A549 (cell line): ENCODE data around the gene HDDC2. TPM values are rescaled to one million over a fixed set of nuclear protein-coding genes. Genes with fewer than 3 reads are reported as not detected.
A peak's percentile ranks its signal among the peaks of the same experiment; 100 is the strongest.

Experiments
- ATAC-seq, 2 experiments: fragments of 200-7000 bp in 1 of 2; fragments of >200 bp in 1 of 2; cut with Nextera tagmentation in 1 of 2; cut with Tn5 transposase in 1 of 2; 3 replicates each; pipeline versions ENCODE4 v1.8.0 to v1.9.1; 2018 to 2020; ENCODE audit warnings: mild to moderate bottlenecking in 1 of 2, moderate library complexity in 1 of 2
- CTCF ChIA-PET: fragments of 300-600 bp; sonication (Branson Sonifier 250); formaldehyde crosslinking; extraction: SDS; loops from one replicate; lab custom pipeline; 2021; ENCODE audit warnings: antibody characterized with exemption, inconsistent platforms; lab: Yijun Ruan, JAX
- POLR2A ChIA-PET: fragments of 350-600 bp; formaldehyde crosslinking; extraction: SDS; loops from one replicate; lab custom pipeline; 2021; ENCODE audit warnings: antibody characterized with exemption, inconsistent platforms; lab: Yijun Ruan, JAX
- DNase-seq, 2 experiments: peaks; one replicate each; pipeline versions ENCODE4 v3.0.0 to v3.0.0-alpha.2; 2011 to 2016; ENCODE audit warnings: low read depth in 1 of 2, low spot score in 1 of 2
- FAIRE-seq: peaks from 2 replicates; lab custom pipeline; 2011; peaks lifted over from hg19 to GRCh38; lab: Jason Lieb, UNC
- H3K27ac ChIP-seq, 2 experiments: fragments of >200 bp; sonication (Bioruptor Twin); formaldehyde crosslinking; 3 replicates each; pipeline ENCODE4 v1.5.1; 2016 to 2017
- H3K4me1 ChIP-seq: fragments of >200 bp; sonication (Bioruptor Twin); formaldehyde crosslinking; 3 replicates; pipeline ENCODE4 v1.6.1; 2016
- H3K4me2 ChIP-seq: fragments of >200 bp; sonication (Bioruptor Twin); formaldehyde crosslinking; 3 replicates; pipeline ENCODE4 v1.6.1; 2016
- H3K4me3 ChIP-seq: fragments of >200 bp; sonication (Bioruptor Twin); formaldehyde crosslinking; 3 replicates; pipeline ENCODE4 v1.5.1; 2016
- H3K9me3 ChIP-seq: fragments of >200 bp; sonication (Bioruptor Twin); formaldehyde crosslinking; 3 replicates; pipeline ENCODE4 v1.6.1; 2016
- CHD2 ChIP-seq: fragments of 150-350 bp; IDR thresholded peaks from 2 replicates; pipeline ENCODE4 v1.6.1; 2014; ENCODE audit warnings: low read length; ENCODE audit not compliant: partially characterized antibody
- CHD4 ChIP-seq: fragments of 200-600 bp; sonication (generic); IDR thresholded peaks from 2 replicates; pipeline ENCODE4 v1.6.1; 2016; ENCODE audit warnings: antibody characterized with exemption, mild to moderate bottlenecking, borderline replicate concordance
- FOSB ChIP-seq: fragments of 250-450 bp; sonication (Bioruptor Pico); IDR thresholded peaks from 2 replicates; pipeline ENCODE4 v1.5.0; 2020; ENCODE audit warnings: mild to moderate bottlenecking, moderate library complexity
- FOSL2 ChIP-seq, 2 experiments: fragments of 450-650 bp in 1 of 2; fragments of >200 bp in 1 of 2; sonication (Bioruptor Twin) in 1 of 2; formaldehyde crosslinking; IDR thresholded peaks; 2 replicates each; pipeline versions ENCODE4 v1.5.0 to v1.6.1; 2016 to 2020; ENCODE audit warnings: mild to moderate bottlenecking in 1 of 2, moderate library complexity in 1 of 2
- HDAC2 ChIP-seq: fragments of 200-600 bp; sonication (generic); IDR thresholded peaks from 2 replicates; pipeline ENCODE4 v1.6.1; 2016
- JUN ChIP-seq, 2 experiments: fragments of >200 bp; sonication (Bioruptor Twin); formaldehyde crosslinking; IDR thresholded peaks; 2 replicates in 1 of 2; 3 replicates in 1 of 2; pipeline ENCODE4 v1.6.1; 2016 to 2017
- JUNB ChIP-seq: fragments of >200 bp; sonication (Bioruptor Twin); formaldehyde crosslinking; IDR thresholded peaks from 2 replicates; pipeline ENCODE4 v1.6.1; 2016
- MAFK ChIP-seq: fragments of 450-650 bp; IDR thresholded peaks from 2 replicates; pipeline ENCODE4 v1.6.1; 2014; ENCODE audit not compliant: partially characterized antibody
- MYC ChIP-seq: IDR thresholded peaks from 2 replicates; pipeline ENCODE4 v1.6.1; 2012; ENCODE audit warnings: mild to moderate bottlenecking, inconsistent platforms, low read length, improper control_type of control experiment, borderline replicate concordance
- NPAS2 ChIP-seq: fragments of 250-450 bp; sonication (Bioruptor Pico); IDR thresholded peaks from 2 replicates; pipeline ENCODE4 v1.8.0; 2022; ENCODE audit warnings: mild to moderate bottlenecking, moderate library complexity, borderline replicate concordance
- POLR2A ChIP-seq: IDR thresholded peaks from 2 replicates; pipeline ENCODE4 v1.6.1; 2012; ENCODE audit warnings: mild to moderate bottlenecking, low read length
- POLR2AphosphoS2 ChIP-seq: conservative IDR thresholded peaks from 2 replicates; pipeline ENCODE4 v1.6.1; 2012; ENCODE audit warnings: low read length, improper control_type of control experiment, inconsistent platforms
- RFX5 ChIP-seq: fragments of 450-650 bp; IDR thresholded peaks from 2 replicates; pipeline ENCODE4 v1.7.1; 2014; ENCODE audit warnings: antibody characterized with exemption, mild to moderate bottlenecking, moderate library complexity
- SREBF2 ChIP-seq: fragments of 450-650 bp; IDR thresholded peaks from 2 replicates; pipeline ENCODE4 v1.6.1; 2014; ENCODE audit warnings: mild to moderate bottlenecking, moderate library complexity
- TFCP2L1 ChIP-seq: fragments of 250-450 bp; sonication (Bioruptor Pico); IDR thresholded peaks from 2 replicates; pipeline ENCODE4 v1.5.0; 2021; ENCODE audit warnings: mild to moderate bottlenecking
- ZC3H11A ChIP-seq: fragments of 450-650 bp; IDR thresholded peaks from 2 replicates; pipeline ENCODE4 v1.6.1; 2014; ENCODE audit warnings: antibody characterized with exemption, mild to moderate bottlenecking
- ZSCAN20 ChIP-seq: fragments of 250-450 bp; sonication (Bioruptor Pico); IDR thresholded peaks from 2 replicates; pipeline ENCODE4 v1.8.0; 2022; ENCODE audit warnings: mild to moderate bottlenecking, moderate library complexity
- WGBS: methylation state at CpG from one replicate; pipeline ENCODE4 v1.1.6; 2017; ENCODE audit errors: missing lambda C conversion rate; 5-methylcytosine and 5-hydroxymethylcytosine counted together
- polyA plus RNA-seq, 4 experiments: library from polyadenylated mRNA; depleted of rRNA in 3 of 4; stranded (reverse); fragments of >200 nt; fragmentation: RNase III in 1 of 4; extraction: RNeasy Plus Mini Kit Qiagen cat#74134 plus additional on column Dnase treatment in 1 of 4; gene quantifications; 2 replicates in 3 of 4; 3 replicates in 1 of 4; pipeline ENCODE4 v1.2.3, GENCODE V29; 2011 to 2017
- TF ChIP-seq, protein P1 (sequence below): IDR thresholded peaks from 2 replicates; pipeline ENCODE4 v1.6.1; 2012; ENCODE audit warnings: low read depth, borderline replicate concordance
- TF ChIP-seq, protein P2 (sequence below): fragments of >200 bp; sonication (Bioruptor Twin); formaldehyde crosslinking; IDR thresholded peaks from 3 replicates; pipeline ENCODE4 v1.6.1; 2016
- TF ChIP-seq, protein P3 (sequence below): fragments of 450-650 bp; IDR thresholded peaks from 2 replicates; pipeline ENCODE4 v1.6.1; 2014; ENCODE audit warnings: antibody characterized with exemption
- TF ChIP-seq, protein P4 (sequence below): IDR thresholded peaks from 2 replicates; pipeline ENCODE4 v1.6.1; 2012
- TF ChIP-seq, protein P5 (sequence below): fragments of >200 bp; sonication (Bioruptor Twin); formaldehyde crosslinking; IDR thresholded peaks from 2 replicates; pipeline ENCODE4 v1.6.1; 2016

Gene HDDC2
- polyA plus RNA-seq, 2 of the 4 experiments (the other 2 are of a cell fraction) = 107 to 216 TPM

DNA sequence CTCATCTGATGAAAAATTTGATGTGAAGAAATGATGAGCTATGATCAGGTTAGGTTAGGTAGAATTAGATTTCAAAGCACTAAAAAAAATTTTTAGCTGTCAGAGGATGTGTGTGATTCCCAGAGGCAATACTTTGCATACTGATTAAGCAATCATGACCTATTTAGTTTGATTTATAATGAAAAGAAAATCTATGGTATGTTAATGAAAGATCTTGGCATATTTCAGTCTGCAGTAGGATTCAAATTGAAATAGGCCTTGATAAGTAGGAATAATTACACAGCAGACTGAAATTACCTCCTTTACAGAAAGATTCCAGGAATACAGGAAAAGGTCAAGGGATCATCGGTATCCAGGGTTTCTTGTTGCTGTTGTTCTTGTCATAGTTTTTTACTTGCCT lies 69.3 kb downstream of the HDDC2 start:
- 89% methylated on average over 1 of the region's 1 CpG for WGBS
- Histone ChIP-seq H3K4me1 (peaks cover 36% of the 10 kb centered on the region), H3K4me3 (no peak overlapping the region), H3K9me3 (no peaks in the 10 kb centered on the region)
- ATAC-seq = no peak
- no peak for FAIRE-seq
- no peak for TF ChIP-seq FOSL2 (IDR thresholded peaks at IDR 0.05)
- no peak for TF ChIP-seq FOSL2 (CRISPR knock-in tag; IDR thresholded peaks at IDR 0.05)
- no peak for TF ChIP-seq POLR2A
- no peak for TF ChIP-seq MYC
- no peak for TF ChIP-seq SREBF2
- TF ChIP-seq, protein P1, sequence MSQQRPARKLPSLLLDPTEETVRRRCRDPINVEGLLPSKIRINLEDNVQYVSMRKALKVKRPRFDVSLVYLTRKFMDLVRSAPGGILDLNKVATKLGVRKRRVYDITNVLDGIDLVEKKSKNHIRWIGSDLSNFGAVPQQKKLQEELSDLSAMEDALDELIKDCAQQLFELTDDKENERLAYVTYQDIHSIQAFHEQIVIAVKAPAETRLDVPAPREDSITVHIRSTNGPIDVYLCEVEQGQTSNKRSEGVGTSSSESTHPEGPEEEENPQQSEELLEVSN = no peak
- no peak for TF ChIP-seq FOSB
- no peak for TF ChIP-seq JUN (IDR thresholded peaks at IDR 0.05)
- no peak for TF ChIP-seq JUNB
- TF ChIP-seq, all 56 proteins: peak for 0
- ChIA-PET POLR2A (no interaction called here), CTCF (no interaction called here)
- H3K4me2 ChIP-seq = no peak overlapping the region
- H3K27ac ChIP-seq = no peak overlapping the region
- DNase-seq = no peak

DNA sequence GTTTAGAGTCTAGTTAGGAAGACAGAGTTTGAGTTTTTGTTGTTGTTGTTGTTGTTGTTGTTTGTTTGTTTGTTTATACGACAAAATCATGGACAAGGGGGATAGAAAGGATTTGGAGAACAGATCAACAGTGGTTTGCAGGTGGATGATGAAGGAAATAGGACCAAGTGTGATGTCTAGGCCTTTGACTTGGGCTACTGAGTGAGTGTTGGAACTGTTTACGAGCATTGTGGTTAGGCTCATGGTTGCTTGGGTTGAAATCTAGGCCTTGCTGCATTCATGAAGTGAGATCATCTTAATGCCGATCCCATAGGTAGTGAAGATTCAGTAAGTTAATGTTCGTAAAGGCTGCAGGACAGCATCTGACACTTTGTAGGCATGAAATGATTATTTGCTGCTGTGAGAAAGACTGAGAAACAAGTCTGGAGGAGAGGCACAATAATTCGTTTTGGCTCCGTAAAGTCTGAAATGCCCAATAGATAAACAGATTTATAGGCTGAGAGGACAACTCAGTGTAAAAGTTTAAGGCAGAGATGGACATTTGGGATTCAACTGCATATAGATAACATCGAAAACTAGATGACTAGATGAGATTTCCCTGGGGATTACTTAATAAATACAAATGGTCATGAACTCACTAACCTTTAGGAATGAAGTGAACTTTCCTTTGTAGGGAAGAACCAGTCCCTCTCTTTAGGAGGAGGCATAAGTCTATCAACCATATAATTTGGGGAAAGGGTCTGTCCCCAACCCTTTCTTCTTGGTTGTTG lies 70.0 kb downstream of the HDDC2 start:
- CTCF ChIA-PET = no interaction called here
- no peak for DNase-seq
- no peak overlapping the region for H3K4me2 ChIP-seq
- no peak overlapping the region for H3K4me3 ChIP-seq
- peaks cover 29% of the 10 kb centered on the region for H3K4me1 ChIP-seq
- WGBS = 83% methylated on average over 7 of the region's 7 CpGs
- no peak for ATAC-seq
- TF ChIP-seq CHD4 (no peak), SREBF2 (no peak), POLR2A (no peak), RFX5 (no peak), NPAS2 (no peak), CHD2 (no peak), TFCP2L1 (CRISPR knock-in tag) (no peak), ZC3H11A (no peak), HDAC2 (no peak), ZSCAN20 (CRISPR knock-in tag) (no peak)
- TF ChIP-seq, protein P2, sequence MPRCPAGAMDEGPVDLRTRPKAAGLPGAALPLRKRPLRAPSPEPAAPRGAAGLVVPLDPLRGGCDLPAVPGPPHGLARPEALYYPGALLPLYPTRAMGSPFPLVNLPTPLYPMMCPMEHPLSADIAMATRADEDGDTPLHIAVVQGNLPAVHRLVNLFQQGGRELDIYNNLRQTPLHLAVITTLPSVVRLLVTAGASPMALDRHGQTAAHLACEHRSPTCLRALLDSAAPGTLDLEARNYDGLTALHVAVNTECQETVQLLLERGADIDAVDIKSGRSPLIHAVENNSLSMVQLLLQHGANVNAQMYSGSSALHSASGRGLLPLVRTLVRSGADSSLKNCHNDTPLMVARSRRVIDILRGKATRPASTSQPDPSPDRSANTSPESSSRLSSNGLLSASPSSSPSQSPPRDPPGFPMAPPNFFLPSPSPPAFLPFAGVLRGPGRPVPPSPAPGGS = no peak
- TF ChIP-seq, protein P3, sequence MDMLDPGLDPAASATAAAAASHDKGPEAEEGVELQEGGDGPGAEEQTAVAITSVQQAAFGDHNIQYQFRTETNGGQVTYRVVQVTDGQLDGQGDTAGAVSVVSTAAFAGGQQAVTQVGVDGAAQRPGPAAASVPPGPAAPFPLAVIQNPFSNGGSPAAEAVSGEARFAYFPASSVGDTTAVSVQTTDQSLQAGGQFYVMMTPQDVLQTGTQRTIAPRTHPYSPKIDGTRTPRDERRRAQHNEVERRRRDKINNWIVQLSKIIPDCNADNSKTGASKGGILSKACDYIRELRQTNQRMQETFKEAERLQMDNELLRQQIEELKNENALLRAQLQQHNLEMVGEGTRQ = no peak
- TF ChIP-seq, protein P4, sequence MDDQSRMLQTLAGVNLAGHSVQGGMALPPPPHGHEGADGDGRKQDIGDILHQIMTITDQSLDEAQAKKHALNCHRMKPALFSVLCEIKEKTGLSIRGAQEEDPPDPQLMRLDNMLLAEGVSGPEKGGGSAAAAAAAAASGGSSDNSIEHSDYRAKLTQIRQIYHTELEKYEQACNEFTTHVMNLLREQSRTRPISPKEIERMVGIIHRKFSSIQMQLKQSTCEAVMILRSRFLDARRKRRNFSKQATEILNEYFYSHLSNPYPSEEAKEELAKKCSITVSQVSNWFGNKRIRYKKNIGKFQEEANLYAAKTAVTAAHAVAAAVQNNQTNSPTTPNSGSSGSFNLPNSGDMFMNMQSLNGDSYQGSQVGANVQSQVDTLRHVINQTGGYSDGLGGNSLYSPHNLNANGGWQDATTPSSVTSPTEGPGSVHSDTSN = no peak
- TF ChIP-seq, protein P5, sequence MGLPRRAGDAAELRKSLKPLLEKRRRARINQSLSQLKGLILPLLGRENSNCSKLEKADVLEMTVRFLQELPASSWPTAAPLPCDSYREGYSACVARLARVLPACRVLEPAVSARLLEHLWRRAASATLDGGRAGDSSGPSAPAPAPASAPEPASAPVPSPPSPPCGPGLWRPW = no peak
- POLR2A ChIA-PET = no interaction called here
- no peak for FAIRE-seq
- no peak overlapping the region for H3K27ac ChIP-seq
- H3K9me3 ChIP-seq = no peaks in the 10 kb centered on the region

DNA sequence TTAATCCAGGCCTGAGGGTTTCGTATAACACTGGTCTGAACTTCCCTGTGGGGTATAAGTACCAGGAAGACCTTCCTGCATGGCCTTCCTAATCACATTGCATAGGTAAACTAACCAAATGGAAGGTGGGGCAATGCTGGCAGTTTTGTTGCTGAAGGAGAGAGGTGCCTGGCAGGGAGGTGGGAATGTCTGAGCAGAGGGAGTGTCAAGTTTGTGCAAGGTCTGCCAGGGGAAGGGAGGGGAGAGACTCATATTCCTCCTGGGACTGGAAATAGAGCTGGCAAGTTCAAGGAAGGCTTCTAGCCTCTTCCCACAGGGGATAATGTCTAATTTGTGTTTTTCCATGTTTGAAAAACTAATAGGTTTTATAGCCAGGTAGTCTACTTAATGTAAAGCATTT lies 70.6 kb downstream of the HDDC2 start:
- Histone ChIP-seq H3K4me3 (no peak overlapping the region), H3K9me3 (no peaks in the 10 kb centered on the region), H3K4me1 (peaks cover 23% of the 10 kb centered on the region), H3K27ac (0 out of 6 replicates have a peak overlapping the region, but pooled peaks of 1 of the 2 experiments have one; percentile 21), H3K4me2 (no peak overlapping the region)
- ATAC-seq = no peak
- POLR2A ChIA-PET = no interaction called here
- no peak for FAIRE-seq
- no peak for DNase-seq
- TF ChIP-seq FOSL2 (IDR thresholded peaks at IDR 0.05) (no peak), FOSL2 (CRISPR knock-in tag; IDR thresholded peaks at IDR 0.05) (no peak), MAFK (no peak), ZSCAN20 (CRISPR knock-in tag) (no peak), POLR2AphosphoS2 (no peak)
- WGBS = 90% methylated on average over 1 of the region's 1 CpG
- CTCF ChIA-PET = no interaction called here
